PFSK-1 (cell line): ENCODE data around the gene OR14K1.

Source experiments
- FOXP2 ChIP-seq: optimal IDR thresholded peaks from 2 replicates; pipeline ENCODE3; 2011; ENCODE audit warnings: borderline replicate concordance, control low read depth, inconsistent platforms; ENCODE audit not compliant: insufficient read depth; ENCODE audit errors: extremely low read length, extremely low read depth
- POLR2AphosphoS5 ChIP-seq: IDR thresholded peaks from 2 replicates; pipeline ENCODE4 v1.6.1; 2012; ENCODE audit warnings: low read depth, mild to moderate bottlenecking, control low read depth, low read length, moderate library complexity
- REST ChIP-seq, 2 experiments: IDR thresholded peaks; 2 replicates each; pipeline versions ENCODE4 v1.6.1 to v1.8.0; 2011 to 2012; ENCODE audit warnings: low read depth in 2 of 2, low read length in 2 of 2, control low read depth in 1 of 2, inconsistent platforms in 1 of 2, mild to moderate bottlenecking in 1 of 2, moderate library complexity in 1 of 2; ENCODE audit not compliant: insufficient read depth in 1 of 2
- SIN3A ChIP-seq: IDR thresholded peaks from 2 replicates; pipeline ENCODE4 v1.6.1; 2012; ENCODE audit warnings: mild to moderate bottlenecking, low read length, moderate library complexity, borderline replicate concordance; ENCODE audit not compliant: insufficient read depth
- TAF1 ChIP-seq: IDR thresholded peaks from 2 replicates; pipeline ENCODE4 v1.6.1; 2012; ENCODE audit warnings: low read length, control low read depth, borderline replicate concordance; ENCODE audit not compliant: insufficient read depth

- TF ChIP-seq TAF1 (no peak), POLR2AphosphoS5 (no peak), SIN3A (no peak), REST (IDR thresholded peaks at IDR 0.05; ENCODE audit: insufficient read depth in 1 of 2, low read depth in 2 of 2, low read length in 2 of 2) (no peak), FOXP2 (no peak)
Measured at GRCh38 chr1:247738315-247738714, at the start of gene OR14K1.
